Endodermal cell (in vitro differentiated cells): ENCODE results near the gene CAPN10. TPM values are rescaled to one million over a fixed set of nuclear protein-coding genes. Genes with fewer than 3 reads are reported as not detected.

Experiments used
- DNase-seq: peaks from one replicate; pipeline ENCODE4 v3.0.0-alpha.2; 2017
- H3K27ac ChIP-seq: 2 replicates; pipeline ENCODE4 v1.5.1; 2013; ENCODE audit warnings: mild to moderate bottlenecking, low read depth, low read length, moderate library complexity
- H3K27me3 ChIP-seq: 2 replicates; pipeline ENCODE4 v1.6.1; 2013; ENCODE audit warnings: mild to moderate bottlenecking, low read length, moderate library complexity; ENCODE audit not compliant: insufficient read depth, control insufficient read depth, poor library complexity, severe bottlenecking
- H3K36me3 ChIP-seq: 2 replicates; pipeline ENCODE4 v1.7.0; 2013; ENCODE audit warnings: mild to moderate bottlenecking, low read length, moderate library complexity; ENCODE audit not compliant: control insufficient read depth, insufficient read depth
- H3K4me1 ChIP-seq: one replicate; pipeline ENCODE4 v1.7.0; 2013; ENCODE audit warnings: low read length; ENCODE audit not compliant: control insufficient read depth, insufficient read depth
- H3K4me3 ChIP-seq: 2 replicates; pipeline ENCODE4 v1.5.1; 2013; ENCODE audit warnings: mild to moderate bottlenecking, low read length, moderate library complexity
- H3K9ac ChIP-seq: 2 replicates; pipeline ENCODE4 v1.6.1; 2013; ENCODE audit warnings: mild to moderate bottlenecking, low read length, moderate library complexity; ENCODE audit not compliant: poor library complexity, severe bottlenecking; ENCODE audit errors: extremely low read depth
- H3K9me3 ChIP-seq: 2 replicates; pipeline ENCODE4 v1.6.1; 2013; ENCODE audit warnings: mild to moderate bottlenecking, low read length, moderate library complexity; ENCODE audit not compliant: control insufficient read depth
- H3K27ac Mint-ChIP-seq: 2 replicates; pipeline ENCODE4 v1.8.0; 2020; ENCODE audit warnings: mixed read lengths
- H3K27me3 Mint-ChIP-seq: 2 replicates; pipeline ENCODE4 v1.8.0; 2021; ENCODE audit warnings: mild to moderate bottlenecking, mixed read lengths; ENCODE audit not compliant: insufficient read depth
- H3K36me3 Mint-ChIP-seq: 2 replicates; pipeline ENCODE4 v1.8.0; 2020; ENCODE audit warnings: low read depth, mixed read lengths
- H3K4me1 Mint-ChIP-seq: 2 replicates; pipeline ENCODE4 v1.8.0; 2020; ENCODE audit warnings: mixed read lengths
- H3K4me3 Mint-ChIP-seq: 2 replicates; pipeline ENCODE4 v1.8.0; 2020; ENCODE audit warnings: mild to moderate bottlenecking, moderate library complexity, mixed read lengths
- H3K9me3 Mint-ChIP-seq: 2 replicates; pipeline ENCODE4 v1.8.0; 2020; ENCODE audit warnings: mild to moderate bottlenecking, mixed read lengths
- WGBS, 2 experiments: methylation state at CpG; one replicate each; pipeline versions ENCODE4 v1.1.5 to v1.1.7; 2013; ENCODE audit warnings: missing lambda C conversion rate in 2 of 2, mixed read lengths in 1 of 2; ENCODE audit not compliant: insufficient coverage in 1 of 2, insufficient read length in 1 of 2; 5-methylcytosine and 5-hydroxymethylcytosine counted together
- total RNA-seq, 2 donors: library from RNA; stranded (reverse); fragmentation: NEBNext Ultra II Directional in 1 of 2; extraction: Animal tissue kit (Norgen Biotek cat#: 25700) in 1 of 2; gene quantifications; 2 replicates in 1 of 2; 3 replicates in 1 of 2; pipeline ENCODE4 v1.2.1, GENCODE V29; 2021
- TF ChIP-seq, protein P1 (sequence below): fragments of 200-600 bp; sonication (generic); conservative IDR thresholded peaks from 2 replicates; pipeline ENCODE4 v1.5.0; 2021; ENCODE audit warnings: antibody characterized with exemption, mild to moderate bottlenecking

Gene CAPN10
- total RNA-seq, 2 donors from 2014 or later = 58.9 to 61.9 TPM

DNA sequence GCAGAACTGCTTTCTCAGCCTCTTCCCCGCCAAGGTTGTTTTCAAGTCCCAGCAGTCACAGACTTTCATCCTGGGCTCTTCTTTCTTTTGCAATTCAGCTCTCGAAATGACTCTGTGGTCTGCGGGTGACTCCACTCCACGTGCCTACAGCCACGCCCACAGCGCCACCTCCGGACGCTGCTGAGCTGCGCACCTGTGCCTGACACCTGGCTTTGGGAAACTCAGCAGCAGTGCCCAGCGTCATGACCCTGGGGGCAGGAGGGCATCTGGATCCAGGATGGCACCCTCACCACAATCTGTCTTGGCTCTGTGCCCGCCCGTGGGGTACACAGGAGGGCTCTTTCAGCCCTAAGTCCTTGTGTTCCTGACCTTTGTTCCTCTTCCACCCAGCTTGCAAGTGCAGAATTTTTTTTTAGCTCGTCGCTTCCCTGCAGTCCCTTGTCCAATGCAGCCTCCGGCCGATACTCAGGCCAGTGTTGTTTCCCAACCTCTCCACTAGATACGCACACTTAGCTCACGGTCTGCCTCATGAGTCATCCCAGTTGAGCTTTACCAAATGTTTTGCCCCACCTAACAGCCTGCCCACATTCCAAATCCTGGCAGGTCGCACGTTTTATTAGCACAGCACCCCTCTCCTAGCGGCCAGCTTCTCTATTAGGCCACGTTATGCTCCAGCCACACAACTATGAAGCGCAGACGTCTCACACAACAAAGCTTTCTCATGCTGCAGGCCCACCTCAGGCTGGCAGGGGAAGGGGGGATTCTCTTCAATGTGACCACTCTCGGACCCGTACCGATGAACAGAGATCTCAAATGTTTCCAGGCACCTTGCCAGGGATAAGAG is 6.5 kb upstream of the CAPN10 start:
- DNase-seq = peak; percentile 87
- Histone ChIP-seq H3K4me1 (peaks cover 3% of the 10 kb centered on the region), H3K9ac (no peak overlapping the region), H3K9me3 (no peaks in the 10 kb centered on the region), H3K27me3 (no peaks in the 10 kb centered on the region), H3K4me3 (no peak overlapping the region), H3K27ac (no peak overlapping the region), H3K36me3 (peaks cover 8% of the 10 kb centered on the region)
- no peaks in the 10 kb centered on the region for H3K27me3 Mint-ChIP-seq
- TF ChIP-seq, protein P1, sequence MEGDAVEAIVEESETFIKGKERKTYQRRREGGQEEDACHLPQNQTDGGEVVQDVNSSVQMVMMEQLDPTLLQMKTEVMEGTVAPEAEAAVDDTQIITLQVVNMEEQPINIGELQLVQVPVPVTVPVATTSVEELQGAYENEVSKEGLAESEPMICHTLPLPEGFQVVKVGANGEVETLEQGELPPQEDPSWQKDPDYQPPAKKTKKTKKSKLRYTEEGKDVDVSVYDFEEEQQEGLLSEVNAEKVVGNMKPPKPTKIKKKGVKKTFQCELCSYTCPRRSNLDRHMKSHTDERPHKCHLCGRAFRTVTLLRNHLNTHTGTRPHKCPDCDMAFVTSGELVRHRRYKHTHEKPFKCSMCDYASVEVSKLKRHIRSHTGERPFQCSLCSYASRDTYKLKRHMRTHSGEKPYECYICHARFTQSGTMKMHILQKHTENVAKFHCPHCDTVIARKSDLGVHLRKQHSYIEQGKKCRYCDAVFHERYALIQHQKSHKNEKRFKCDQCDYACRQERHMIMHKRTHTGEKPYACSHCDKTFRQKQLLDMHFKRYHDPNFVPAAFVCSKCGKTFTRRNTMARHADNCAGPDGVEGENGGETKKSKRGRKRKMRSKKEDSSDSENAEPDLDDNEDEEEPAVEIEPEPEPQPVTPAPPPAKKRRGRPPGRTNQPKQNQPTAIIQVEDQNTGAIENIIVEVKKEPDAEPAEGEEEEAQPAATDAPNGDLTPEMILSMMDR = peak; percentile 75
- H3K36me3 Mint-ChIP-seq = peaks cover 12% of the 10 kb centered on the region
- H3K4me3 Mint-ChIP-seq = no peak overlapping the region
- 89 to 92% methylated on average over 15 to 27 of the region's 27 CpGs for WGBS, 2 experiments
- H3K27ac Mint-ChIP-seq = peak overlapping the region; percentile 73
- peaks cover 8% of the 10 kb centered on the region for H3K4me1 Mint-ChIP-seq
- no peaks in the 10 kb centered on the region for H3K9me3 Mint-ChIP-seq

DNA sequence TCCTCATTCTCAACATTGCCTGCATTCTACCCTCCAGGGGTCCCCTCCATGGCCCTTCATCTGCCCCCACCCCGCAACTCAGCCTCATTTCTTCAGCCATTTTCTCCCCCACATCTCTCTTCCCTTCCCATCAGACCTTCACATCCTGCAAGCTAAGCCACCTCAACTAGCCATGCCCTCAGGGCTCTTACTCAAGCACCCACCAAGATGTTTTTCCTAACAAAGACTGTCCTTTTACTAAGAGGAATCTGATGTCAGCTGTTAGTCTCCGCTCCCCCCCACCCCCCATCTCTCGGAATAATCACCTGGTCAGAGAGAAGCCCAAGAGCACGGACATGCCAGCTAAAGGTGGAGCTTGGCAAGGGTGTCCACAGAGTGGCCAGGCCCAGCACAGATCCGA is 4.7 kb upstream of the CAPN10 start:
- H3K27ac ChIP-seq = no peak overlapping the region
- H3K4me3 Mint-ChIP-seq = no peak overlapping the region
- peaks cover 12% of the 10 kb centered on the region for H3K36me3 Mint-ChIP-seq
- TF ChIP-seq, protein P1 = no peak
- no peak overlapping the region for H3K27ac Mint-ChIP-seq
- 84 to 100% methylated on average over 1 to 5 of the region's 5 CpGs for WGBS, 2 experiments
- no peak for DNase-seq
- no peak overlapping the region for H3K9ac ChIP-seq
- peaks cover 8% of the 10 kb centered on the region for H3K36me3 ChIP-seq
- H3K4me1 ChIP-seq = peaks cover 9% of the 10 kb centered on the region
- no peaks in the 10 kb centered on the region for H3K27me3 Mint-ChIP-seq
- no peak overlapping the region for H3K4me3 ChIP-seq
- no peaks in the 10 kb centered on the region for H3K9me3 ChIP-seq
- no peaks in the 10 kb centered on the region for H3K9me3 Mint-ChIP-seq
- no peaks in the 10 kb centered on the region for H3K27me3 ChIP-seq
- peaks cover 10% of the 10 kb centered on the region for H3K4me1 Mint-ChIP-seq

DNA sequence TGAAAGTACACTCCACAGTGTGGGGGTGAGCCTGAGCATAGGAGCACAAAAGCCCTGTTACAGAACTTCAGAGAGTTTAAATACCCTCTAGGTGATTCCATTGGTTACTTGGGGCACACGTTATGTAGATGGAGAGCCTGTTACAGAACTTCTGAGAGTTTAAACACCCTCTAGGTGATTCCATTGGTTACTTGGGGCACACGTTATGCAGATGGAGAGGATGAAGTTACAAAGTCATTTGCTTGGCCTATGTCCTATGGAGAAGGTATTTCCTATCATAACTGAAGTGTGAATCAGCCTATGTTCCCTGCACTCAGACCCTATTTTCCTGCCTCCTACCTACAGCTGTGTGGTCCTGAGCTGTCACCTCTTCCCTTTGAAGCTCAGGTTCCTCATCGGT is 3.8 kb upstream of the CAPN10 start:
- Mint-ChIP-seq H3K4me3 (no peak overlapping the region), H3K9me3 (no peaks in the 10 kb centered on the region), H3K27me3 (no peaks in the 10 kb centered on the region), H3K4me1 (peaks cover 17% of the 10 kb centered on the region), H3K27ac (no peak overlapping the region), H3K36me3 (peaks cover 12% of the 10 kb centered on the region)
- TF ChIP-seq, protein P1 = no peak
- Histone ChIP-seq H3K9ac (no peak overlapping the region), H3K27me3 (no peaks in the 10 kb centered on the region), H3K27ac (no peak overlapping the region), H3K4me1 (peaks cover 9% of the 10 kb centered on the region), H3K9me3 (no peaks in the 10 kb centered on the region), H3K4me3 (no peak overlapping the region), H3K36me3 (peaks cover 8% of the 10 kb centered on the region)
- no peak for DNase-seq
- 67 to 96% methylated on average over 1 to 3 of the region's 3 CpGs for WGBS, 2 experiments
